ENCODE data around the gene HOXA6.
A peak's percentile ranks its signal among the peaks of the same experiment; 100 is the strongest.

HOXA6 gene

GRCh38 chr7:27163288-27164044, 15.9 kb upstream of the HOXA6 start:
- DNase-seq (ENCODE audit: low read depth), result peak; percentile 28
- no peak for TF ChIP-seq CTCF (conservative IDR thresholded peaks at IDR 0.05; ENCODE audit: control insufficient read depth, insufficient read depth, low read depth, low read length)
- H3K4me3 ChIP-seq (ENCODE audit: control insufficient read depth, low read depth, low read length), result peak overlapping the region; percentile 77

- DNase-seq (ENCODE audit: low read depth), result peak; percentile 24
- peak overlapping the region; percentile 77 for H3K4me3 ChIP-seq (ENCODE audit: control insufficient read depth, low read depth, low read length)
- TF ChIP-seq CTCF (conservative IDR thresholded peaks at IDR 0.05; ENCODE audit: control insufficient read depth, insufficient read depth, low read depth, low read length), result no peak
These were observed 15.2 kb upstream of the HOXA6 start for GRCh38 chr7:27162561-27163287.

GRCh38 chr7:27161721-27162560, 14.4 kb upstream of the HOXA6 start:
- peak; percentile 32 for DNase-seq (ENCODE audit: low read depth)
- H3K4me3 ChIP-seq (ENCODE audit: control insufficient read depth, low read depth, low read length), result peak overlapping the region; percentile 77
- TF ChIP-seq CTCF (conservative IDR thresholded peaks at IDR 0.05; ENCODE audit: control insufficient read depth, insufficient read depth, low read depth, low read length), result no peak

- TF ChIP-seq CTCF (conservative IDR thresholded peaks at IDR 0.05; ENCODE audit: control insufficient read depth, insufficient read depth, low read depth, low read length), result no peak
- DNase-seq (ENCODE audit: low read depth), result peak; percentile 46
- peak overlapping the region; percentile 77 for H3K4me3 ChIP-seq (ENCODE audit: control insufficient read depth, low read depth, low read length)
These were observed 13.7 kb upstream of the HOXA6 start for GRCh38 chr7:27161214-27161720.

GRCh38 chr7:27160546-27161213, 13.1 kb upstream of the HOXA6 start:
- peak; percentile 86 for DNase-seq (ENCODE audit: low read depth)
- peak overlapping the region; percentile 77 for H3K4me3 ChIP-seq (ENCODE audit: control insufficient read depth, low read depth, low read length)
- TF ChIP-seq CTCF (conservative IDR thresholded peaks at IDR 0.05; ENCODE audit: control insufficient read depth, insufficient read depth, low read depth, low read length), result peak; percentile 80

GRCh38 chr7:27160145-27160545, 12.6 kb upstream of the HOXA6 start:
- peak overlapping the region; percentile 77 for H3K4me3 ChIP-seq (ENCODE audit: control insufficient read depth, low read depth, low read length)
- TF ChIP-seq CTCF (conservative IDR thresholded peaks at IDR 0.05; ENCODE audit: control insufficient read depth, insufficient read depth, low read depth, low read length), result no peak
- no peak for DNase-seq (ENCODE audit: low read depth)
